ENCODE measurements around the gene FDX1. TPM values are rescaled to one million over a fixed set of nuclear protein-coding genes. Genes with fewer than 3 reads are reported as not detected.

The FDX1 gene
- total and polyA plus RNA-seq, 2 of the 8 experiments (the other 6 are each of a cell fraction or from before 2014, with no cell fraction given): 3.7 to 9.6 TPM

- Histone ChIP-seq H2BK15ac (ENCODE audit: low read length) (no peak overlapping the region), H3K36me3 (ENCODE audit: control insufficient read depth in 2 of 4, insufficient read depth in 4 of 4, low read length in 3 of 4) (no peaks in the 10 kb centered on the region), H3K4me2 (ENCODE audit: insufficient read depth in 1 of 2, low read depth in 2 of 2, low read length in 2 of 2) (no peak overlapping the region), H3K56ac (replicated peaks; ENCODE audit: insufficient read length, low read depth, low read length) (no peak overlapping the region), H3K79me2 (ENCODE audit: control insufficient read depth in 1 of 2, insufficient read depth in 2 of 2, low read length in 2 of 2) (no peaks in the 10 kb centered on the region), H3K4me3 (ENCODE audit: extremely low read depth in 1 of 4, insufficient read depth in 2 of 4, low read depth in 3 of 4, low read length in 4 of 4) (no peak overlapping the region), H3K4me1 (replicated peaks in 1 of 4; ENCODE audit: control insufficient read depth in 3 of 4, insufficient read depth in 4 of 4, low read length in 3 of 4) (no peaks in the 10 kb centered on the region), H2BK120ac (replicated peaks; ENCODE audit: low read depth, low read length) (no peak overlapping the region), H4K91ac (replicated peaks; ENCODE audit: insufficient read length, low read length) (no peak overlapping the region), H4K8ac (ENCODE audit: extremely low read depth, insufficient read depth, low read length) (no peak overlapping the region), H3K9ac (replicated peaks in 1 of 4; ENCODE audit: extremely low read depth in 1 of 4, low read depth in 3 of 4, low read length in 3 of 4) (no peak overlapping the region), H3K4ac (replicated peaks; ENCODE audit: insufficient read length, low read depth, low read length) (no peak overlapping the region), H4K5ac (ENCODE audit: insufficient read length, low read depth, low read length) (no peak overlapping the region), H2AK5ac (ENCODE audit: low read depth, low read length) (no peak overlapping the region), H2BK20ac (ENCODE audit: low read length) (no peak overlapping the region), H3K27me3 (replicated peaks in 1 of 4; ENCODE audit: control insufficient read depth in 3 of 4, extremely low read depth in 1 of 4, insufficient read depth in 3 of 4, low read length in 3 of 4) (no peaks in the 10 kb centered on the region), H2BK12ac (ENCODE audit: low read depth, low read length) (no peak overlapping the region), H3K9me3 (ENCODE audit: insufficient read depth in 2 of 2, low read depth in 1 of 2, low read length in 1 of 2) (no peaks in the 10 kb centered on the region), H2AFZ (ENCODE audit: low read length) (no peak overlapping the region), H3K23ac (ENCODE audit: insufficient read length) (no peak overlapping the region), H3K18ac (ENCODE audit: extremely low read depth, low read length) (no peak overlapping the region), H3K79me1 (ENCODE audit: low read depth, low read length) (no peaks in the 10 kb centered on the region), H4K20me1 (replicated peaks in 1 of 2; ENCODE audit: control insufficient read depth in 1 of 2, insufficient read depth in 2 of 2, low read length in 2 of 2) (no peaks in the 10 kb centered on the region), H2BK5ac (ENCODE audit: low read depth, low read length) (no peak overlapping the region), H3K14ac (ENCODE audit: insufficient read length) (no peak overlapping the region), H3K23me2 (ENCODE audit: low read depth, low read length) (no peaks in the 10 kb centered on the region), H3K27ac (ENCODE audit: low read depth, low read length) (no peak overlapping the region)
- no peak for TF ChIP-seq NANOG (IDR thresholded peaks at IDR 0.05; ENCODE audit: insufficient read depth, low read depth, low read length, poor library complexity, severe bottlenecking)
- no peak for TF ChIP-seq RXRA (IDR thresholded peaks at IDR 0.05; ENCODE audit: insufficient read depth, low read depth, low read length)
- TF ChIP-seq TEAD4 (IDR thresholded peaks at IDR 0.05; ENCODE audit: low read depth, low read length): no peak
- TF ChIP-seq KDM5A (IDR thresholded peaks at IDR 0.05; ENCODE audit: low read length): no peak
- TF ChIP-seq KDM1A (IDR thresholded peaks at IDR 0.05; ENCODE audit: borderline replicate concordance, low read length): no peak
- ChIA-PET CTCF (ENCODE audit: partially characterized antibody) (interaction anchor here (1.0 to 1.5 kb wide), 3 partner anchors 11 to 180 kb away, joined by 4 read pairs; no protein-coding TSS in a partner anchor), POLR2A (ENCODE audit: partially characterized antibody) (no interaction called here)
- FAIRE-seq: no peak
- no peak for DNase-seq (ENCODE audit: low read depth in 1 of 2, low spot score in 2 of 2)
- WGBS, 2 experiments (ENCODE audit: extremely low coverage in 1 of 2, insufficient coverage in 1 of 2, insufficient read length in 1 of 2, insufficient replicate concordance in 2 of 2, low coverage in 1 of 2, low lambda C conversion rate in 2 of 2, missing lambda C conversion rate in 1 of 2): 89 to 100% methylated on average over 1 to 4 of the region's 4 CpGs
Observed at GRCh38 chr11:110380836-110381622, 48.7 kb upstream of the FDX1 start.
